H1 (cell line): ENCODE data around the gene PASK. TPM values are rescaled to one million over a fixed set of nuclear protein-coding genes. Genes with fewer than 3 reads are reported as not detected.

ENCODE experiments used
- CTCF ChIA-PET: fragments of 300-600 bp; sonication (Branson Sonifier 250); formaldehyde crosslinking; loops from one replicate; lab custom pipeline; 2021; ENCODE audit not compliant: partially characterized antibody; lab: Charles Lee
- POLR2A ChIA-PET: fragments of 300-600 bp; sonication (Branson Sonifier 250); formaldehyde crosslinking; loops from one replicate; lab custom pipeline; 2021; ENCODE audit warnings: inconsistent platforms; ENCODE audit not compliant: partially characterized antibody; lab: Charles Lee
- DNase-seq, 2 experiments: peaks; one replicate each; pipeline versions ENCODE4 v3.0.0 to v3.0.0-alpha.2; 2010 to 2022; ENCODE audit warnings: low spot score in 2 of 2, low read depth in 1 of 2, mixed read lengths in 1 of 2
- FAIRE-seq: peaks from 2 replicates; lab custom pipeline; 2011; peaks lifted over from hg19 to GRCh38; lab: Jason Lieb, UNC
- H2AFZ ChIP-seq: 2 replicates; pipeline ENCODE4 v1.8.1; 2012; ENCODE audit warnings: low read length, inconsistent platforms
- H2AK5ac ChIP-seq: 2 replicates; pipeline ENCODE4 v1.6.1; 2013; ENCODE audit warnings: low read depth, low read length
- H2BK120ac ChIP-seq: replicated peaks from 2 replicates; pipeline ENCODE3; 2013; ENCODE audit warnings: low read depth, low read length, inconsistent platforms
- H2BK12ac ChIP-seq: 2 replicates; pipeline ENCODE4 v1.6.1; 2013; ENCODE audit warnings: low read depth, low read length
- H2BK15ac ChIP-seq: 2 replicates; pipeline ENCODE4 v1.6.1; 2013; ENCODE audit warnings: low read length
- H2BK20ac ChIP-seq: 2 replicates; pipeline ENCODE4 v1.6.1; 2013; ENCODE audit warnings: low read length
- H2BK5ac ChIP-seq: 2 replicates; pipeline ENCODE4 v1.6.1; 2013; ENCODE audit warnings: low read depth, low read length
- H3K14ac ChIP-seq: 2 replicates; pipeline ENCODE4 v1.6.1; 2013; ENCODE audit warnings: inconsistent platforms; ENCODE audit not compliant: insufficient read length
- H3K18ac ChIP-seq: 2 replicates; pipeline ENCODE4 v1.6.1; 2013; ENCODE audit warnings: low read length; ENCODE audit errors: extremely low read depth
- H3K23ac ChIP-seq: 2 replicates; pipeline ENCODE4 v1.6.1; 2013; ENCODE audit warnings: inconsistent platforms; ENCODE audit not compliant: insufficient read length
- H3K23me2 ChIP-seq: 2 replicates; pipeline ENCODE4 v1.6.1; 2013; ENCODE audit warnings: low read depth, low read length
- H3K27ac ChIP-seq: 2 replicates; pipeline ENCODE4 v1.6.1; 2011; ENCODE audit warnings: low read depth, low read length, inconsistent platforms
- H3K27me3 ChIP-seq, 4 experiments: replicated peaks in 1 of 4; 1 replicate in 1 of 4; 2 replicates in 3 of 4; pipeline versions ENCODE4 v1.6.1 to v1.8.1; 2011 to 2013; ENCODE audit warnings: low read length in 3 of 4, mild to moderate bottlenecking in 3 of 4, inconsistent platforms in 2 of 4, mixed read lengths in 2 of 4, moderate library complexity in 1 of 4; ENCODE audit not compliant: control insufficient read depth in 3 of 4, insufficient read depth in 3 of 4; ENCODE audit errors: extremely low read depth in 1 of 4
- H3K36me3 ChIP-seq, 4 experiments: 2 replicates each; pipeline versions ENCODE4 v1.6.1 to v1.8.1; 2011 to 2013; ENCODE audit warnings: mild to moderate bottlenecking in 4 of 4, low read length in 3 of 4, moderate library complexity in 2 of 4, control low read depth in 1 of 4, inconsistent platforms in 1 of 4; ENCODE audit not compliant: insufficient read depth in 4 of 4, control insufficient read depth in 2 of 4
- H3K4ac ChIP-seq: replicated peaks from 2 replicates; pipeline ENCODE3; 2013; ENCODE audit warnings: low read length, low read depth, mixed read lengths, inconsistent platforms; ENCODE audit not compliant: insufficient read length
- H3K4me1 ChIP-seq, 4 experiments: replicated peaks in 1 of 4; 1 replicate in 1 of 4; 2 replicates in 3 of 4; pipeline versions ENCODE4 v1.6.1 to v1.8.1; 2011 to 2013; ENCODE audit warnings: low read length in 3 of 4, inconsistent platforms in 2 of 4, mixed read lengths in 1 of 4; ENCODE audit not compliant: insufficient read depth in 4 of 4, control insufficient read depth in 3 of 4
- H3K4me2 ChIP-seq, 2 experiments: 2 replicates each; pipeline versions ENCODE4 v1.6.1 to v1.8.1; 2011 to 2013; ENCODE audit warnings: low read depth in 2 of 2, low read length in 2 of 2, control low read depth in 1 of 2, inconsistent platforms in 1 of 2, mild to moderate bottlenecking in 1 of 2; ENCODE audit not compliant: insufficient read depth in 1 of 2
- H3K4me3 ChIP-seq, 4 experiments: fragments of 200-600, 300-600 bp in 1 of 4; sonication (generic), shearing (Covaris generic), sonication (Bioruptor Twin) in 1 of 4; 2 replicates each; pipeline versions ENCODE4 v1.5.1 to v1.8.1; 2011 to 2016; ENCODE audit warnings: low read length in 4 of 4, low read depth in 3 of 4, control low read depth in 2 of 4, inconsistent platforms in 2 of 4, mild to moderate bottlenecking in 2 of 4, mixed read lengths in 1 of 4, moderate library complexity in 1 of 4; ENCODE audit not compliant: insufficient read depth in 2 of 4; ENCODE audit errors: extremely low read depth in 1 of 4
- H3K56ac ChIP-seq: replicated peaks from 2 replicates; pipeline ENCODE3; 2013; ENCODE audit warnings: low read depth, mild to moderate bottlenecking, mixed read lengths, low read length, inconsistent platforms; ENCODE audit not compliant: insufficient read length
- H3K79me1 ChIP-seq: 2 replicates; pipeline ENCODE4 v1.6.1; 2013; ENCODE audit warnings: low read depth, low read length, control low read depth
- H3K79me2 ChIP-seq, 2 experiments: 2 replicates each; pipeline versions ENCODE4 v1.6.1 to v1.8.1; 2012 to 2013; ENCODE audit warnings: low read length in 2 of 2, mild to moderate bottlenecking in 2 of 2, inconsistent platforms in 1 of 2; ENCODE audit not compliant: insufficient read depth in 2 of 2, control insufficient read depth in 1 of 2
- H3K9ac ChIP-seq, 4 experiments: replicated peaks in 1 of 4; 1 replicate in 1 of 4; 2 replicates in 3 of 4; pipeline versions ENCODE4 v1.6.1 to v1.8.1; 2011 to 2013; ENCODE audit warnings: low read depth in 3 of 4, low read length in 3 of 4, control low read depth in 2 of 4, mild to moderate bottlenecking in 2 of 4, moderate library complexity in 2 of 4, inconsistent platforms in 1 of 4; ENCODE audit errors: extremely low read depth in 1 of 4
- H3K9me3 ChIP-seq, 2 experiments: 2 replicates each; pipeline versions ENCODE4 v1.6.1 to v1.8.1; 2012 to 2013; ENCODE audit warnings: mild to moderate bottlenecking in 2 of 2, moderate library complexity in 2 of 2, control low read depth in 1 of 2, inconsistent platforms in 1 of 2, low read depth in 1 of 2, low read length in 1 of 2, mixed read lengths in 1 of 2; ENCODE audit not compliant: insufficient read depth in 2 of 2
- H4K20me1 ChIP-seq, 2 experiments: replicated peaks in 1 of 2; 2 replicates each; pipeline versions ENCODE3 to v1.8.1; 2011 to 2013; ENCODE audit warnings: inconsistent platforms in 2 of 2, low read length in 2 of 2, mild to moderate bottlenecking in 1 of 2; ENCODE audit not compliant: insufficient read depth in 2 of 2, control insufficient read depth in 1 of 2
- H4K5ac ChIP-seq: 2 replicates; pipeline ENCODE4 v1.6.1; 2013; ENCODE audit warnings: low read length, low read depth, mixed read lengths, inconsistent platforms; ENCODE audit not compliant: insufficient read length
- H4K8ac ChIP-seq: 2 replicates; pipeline ENCODE4 v1.8.0; 2013; ENCODE audit warnings: mild to moderate bottlenecking, moderate library complexity, low read length, inconsistent platforms; ENCODE audit not compliant: insufficient read depth; ENCODE audit errors: extremely low read depth
- H4K91ac ChIP-seq: replicated peaks from 2 replicates; pipeline ENCODE3; 2013; ENCODE audit warnings: low read length, mixed read lengths, inconsistent platforms; ENCODE audit not compliant: insufficient read length
- ASH2L ChIP-seq: fragments of 200-600, 300-600 bp; sonication (generic); IDR thresholded peaks from one replicate; pipeline ENCODE4 v1.7.1; 2017; ENCODE audit warnings: low read length
- CTBP2 ChIP-seq: IDR thresholded peaks from 2 replicates; pipeline ENCODE4 v1.7.0; 2011; ENCODE audit warnings: borderline replicate concordance, mild to moderate bottlenecking, moderate library complexity, mixed read lengths, low read length; ENCODE audit not compliant: insufficient read depth, insufficient read length
- KDM1A ChIP-seq: fragments of 200-600, 300-600 bp; sonication (generic); IDR thresholded peaks from 2 replicates; pipeline ENCODE4 v1.7.1; 2016; ENCODE audit warnings: mild to moderate bottlenecking, low read length, borderline replicate concordance
- WGBS, 2 experiments: shearing (Covaris generic) in 1 of 2; methylation state at CpG; one replicate each; pipeline versions ENCODE4 v1.1.6 to v1.1.7; 2013 to 2015; ENCODE audit warnings: low lambda C conversion rate in 2 of 2, mixed read lengths in 2 of 2, inconsistent platforms in 1 of 2, low coverage in 1 of 2, missing lambda C conversion rate in 1 of 2; ENCODE audit not compliant: insufficient replicate concordance in 2 of 2, insufficient coverage in 1 of 2, insufficient read length in 1 of 2; ENCODE audit errors: extremely low coverage in 1 of 2, missing lambda C conversion rate in 1 of 2; 5-methylcytosine and 5-hydroxymethylcytosine counted together
- polyA plus RNA-seq, 7 experiments: library from polyadenylated mRNA; depleted of rRNA in 3 of 7; stranded (reverse) in 5 of 7; unstranded in 2 of 7; fragments of >200 nt in 5 of 7; fragments of 200-250 nt in 2 of 7; gene quantifications; 1 replicate in 5 of 7; 2 replicates in 1 of 7; 4 replicates in 1 of 7; pipeline versions ENCODE4 v1.2.1 to v1.2.3, GENCODE V29; 2011 to 2013; ENCODE audit warnings: missing spikeins in 2 of 7, mixed read lengths in 2 of 7
- total RNA-seq: library from RNA; stranded (reverse); fragmentation: NEBNext Ultra II Directional; extraction: Animal tissue kit (Norgen Biotek cat#: 25700); gene quantifications from 2 replicates; pipeline ENCODE4 v1.2.1, GENCODE V29; 2021

PASK gene
- total and polyA plus RNA-seq, 2 of the 8 experiments (the other 6 are each of a cell fraction or from before 2014, with no cell fraction given): 20.5 to 66.1 TPM

GRCh38 chr2:241114836-241115235, 34.4 kb downstream of the PASK start:
- Histone ChIP-seq H3K27me3 (no peaks in the 10 kb centered on the region), H3K9ac (no peak overlapping the region), H3K79me1 (no peaks in the 10 kb centered on the region), H2AFZ (no peak overlapping the region), H3K4ac (no peak overlapping the region), H3K23ac (no peak overlapping the region), H3K4me3 (no peak overlapping the region), H3K4me1 (no peaks in the 10 kb centered on the region), H4K5ac (no peak overlapping the region), H3K14ac (no peak overlapping the region), H4K20me1 (peaks cover 3 to 6% of the 10 kb centered on the region in 2 experiments), H2AK5ac (no peak overlapping the region), H3K23me2 (no peaks in the 10 kb centered on the region), H3K27ac (no peak overlapping the region), H3K56ac (no peak overlapping the region), H2BK15ac (no peak overlapping the region), H3K36me3 (peaks cover 0 to 12% (median 4%) of the 10 kb centered on the region in 4 experiments; a peak in 3 of 8 replicates), H2BK5ac (no peak overlapping the region), H2BK20ac (no peak overlapping the region), H2BK12ac (no peak overlapping the region), H3K79me2 (no peaks in the 10 kb centered on the region), H2BK120ac (no peak overlapping the region), H3K4me2 (no peak overlapping the region), H3K18ac (no peak overlapping the region), H4K91ac (no peak overlapping the region), H3K9me3 (no peaks in the 10 kb centered on the region), H4K8ac (no peak overlapping the region)
- POLR2A ChIA-PET: no interaction called here
- 89% methylated on average over 11 of the region's 11 CpGs; no CpG with 5 or more reads in 1 of the 2 experiments for WGBS, 2 experiments
- CTCF ChIA-PET: interaction anchor here (0.6 kb wide), 1 partner anchor 11 kb away, joined by 3 read pairs; no protein-coding TSS in a partner anchor
- no peak for DNase-seq
- no peak for FAIRE-seq
- TF ChIP-seq ASH2L: no peak
- no peak for TF ChIP-seq KDM1A
- no peak for TF ChIP-seq CTBP2
